ENCODE data around the gene SCART1. TPM values are rescaled to one million over a fixed set of nuclear protein-coding genes. Genes with fewer than 3 reads are reported as not detected.
"Not testable (repeated sequence)": the region's sequence is repeated elsewhere in the genome, so short reads cannot be mapped to it uniquely, and the experiment has no call there.

The SCART1 gene
- total RNA-seq, 6 experiments from 2014 or later = 0.59 to 1.3 (median 1.0) TPM

DNA sequence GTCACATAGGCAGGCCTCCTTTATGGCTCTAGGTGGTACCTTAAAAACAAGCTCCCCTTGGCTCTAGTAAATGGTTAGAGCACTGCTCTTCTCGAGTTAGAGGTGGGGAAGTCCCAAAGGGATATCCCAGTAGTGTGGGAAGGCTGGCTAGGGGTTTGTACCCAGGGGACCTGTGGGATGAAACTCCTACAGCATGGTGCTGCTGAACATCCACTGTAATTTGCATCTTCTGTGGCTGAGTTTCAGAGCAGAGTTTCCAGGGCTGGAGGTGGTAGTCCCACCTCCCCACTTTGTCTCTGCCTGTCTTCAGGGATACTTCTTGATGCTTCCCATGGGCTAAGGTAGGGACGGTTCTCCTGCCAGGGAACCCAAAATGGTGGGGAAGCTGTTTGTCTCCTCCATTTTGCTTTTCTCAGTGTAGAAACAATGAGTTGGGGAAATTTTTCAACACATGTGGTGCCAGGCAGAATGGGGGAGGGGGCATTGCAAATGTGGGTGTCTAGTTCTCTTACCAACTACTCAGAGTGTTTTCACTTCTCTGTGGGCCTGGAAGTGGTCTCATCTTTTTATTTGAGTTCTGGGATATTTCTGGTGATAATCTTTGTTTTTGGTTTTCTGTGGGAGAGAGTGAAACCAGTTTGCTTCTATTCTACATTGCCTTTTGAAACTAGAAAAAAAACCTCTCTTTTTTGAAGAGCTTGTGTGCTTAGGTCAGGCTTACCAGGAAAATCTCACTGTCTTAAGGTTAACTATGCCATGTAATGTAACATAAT is 36.3 kb downstream of the SCART1 start:
- peaks cover 24% of the 10 kb centered on the region for H3K9me3 Mint-ChIP-seq
- H3K4me3 Mint-ChIP-seq = no peak overlapping the region
- no peak for DNase-seq
- H3K27ac Mint-ChIP-seq = no peak overlapping the region
- H3K36me3 Mint-ChIP-seq (ENCODE audit: low read depth) = peaks cover 8% of the 10 kb centered on the region; the same call in 1 of the 2 replicates
- peaks cover 1% of the 10 kb centered on the region for H3K27me3 Mint-ChIP-seq (ENCODE audit: insufficient read depth)
- H3K4me1 Mint-ChIP-seq (ENCODE audit: low read depth) = no peaks in the 10 kb centered on the region
- TF ChIP-seq, protein P1, sequence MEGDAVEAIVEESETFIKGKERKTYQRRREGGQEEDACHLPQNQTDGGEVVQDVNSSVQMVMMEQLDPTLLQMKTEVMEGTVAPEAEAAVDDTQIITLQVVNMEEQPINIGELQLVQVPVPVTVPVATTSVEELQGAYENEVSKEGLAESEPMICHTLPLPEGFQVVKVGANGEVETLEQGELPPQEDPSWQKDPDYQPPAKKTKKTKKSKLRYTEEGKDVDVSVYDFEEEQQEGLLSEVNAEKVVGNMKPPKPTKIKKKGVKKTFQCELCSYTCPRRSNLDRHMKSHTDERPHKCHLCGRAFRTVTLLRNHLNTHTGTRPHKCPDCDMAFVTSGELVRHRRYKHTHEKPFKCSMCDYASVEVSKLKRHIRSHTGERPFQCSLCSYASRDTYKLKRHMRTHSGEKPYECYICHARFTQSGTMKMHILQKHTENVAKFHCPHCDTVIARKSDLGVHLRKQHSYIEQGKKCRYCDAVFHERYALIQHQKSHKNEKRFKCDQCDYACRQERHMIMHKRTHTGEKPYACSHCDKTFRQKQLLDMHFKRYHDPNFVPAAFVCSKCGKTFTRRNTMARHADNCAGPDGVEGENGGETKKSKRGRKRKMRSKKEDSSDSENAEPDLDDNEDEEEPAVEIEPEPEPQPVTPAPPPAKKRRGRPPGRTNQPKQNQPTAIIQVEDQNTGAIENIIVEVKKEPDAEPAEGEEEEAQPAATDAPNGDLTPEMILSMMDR (IDR thresholded peaks at IDR 0.05) = no peak

DNA sequence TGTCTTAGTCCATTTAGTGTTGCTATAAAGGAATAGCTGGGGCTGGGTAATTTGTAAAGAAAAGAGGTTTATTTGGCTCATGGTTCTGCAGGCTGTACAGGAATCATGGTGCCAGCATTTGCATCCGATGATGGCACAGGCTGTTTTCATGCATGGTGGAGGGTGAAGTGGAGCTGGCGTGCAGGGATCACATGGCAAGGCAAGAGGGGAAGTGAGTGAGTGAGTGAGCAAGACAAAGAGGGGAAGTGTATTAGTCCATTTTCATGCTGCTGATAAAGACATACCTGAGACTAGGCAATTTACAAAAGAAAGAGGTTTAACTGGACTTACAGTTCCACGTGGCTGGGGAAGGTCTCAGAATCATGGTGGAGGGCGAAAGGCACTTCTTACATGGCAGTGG is 39.8 kb downstream of the SCART1 start:
- H3K4me3 Mint-ChIP-seq; H3K36me3 Mint-ChIP-seq (ENCODE audit: low read depth); DNase-seq; H3K27ac Mint-ChIP-seq; H3K27me3 Mint-ChIP-seq (ENCODE audit: insufficient read depth); H3K4me1 Mint-ChIP-seq (ENCODE audit: low read depth); H3K9me3 Mint-ChIP-seq: not testable (repeated sequence)

DNA sequence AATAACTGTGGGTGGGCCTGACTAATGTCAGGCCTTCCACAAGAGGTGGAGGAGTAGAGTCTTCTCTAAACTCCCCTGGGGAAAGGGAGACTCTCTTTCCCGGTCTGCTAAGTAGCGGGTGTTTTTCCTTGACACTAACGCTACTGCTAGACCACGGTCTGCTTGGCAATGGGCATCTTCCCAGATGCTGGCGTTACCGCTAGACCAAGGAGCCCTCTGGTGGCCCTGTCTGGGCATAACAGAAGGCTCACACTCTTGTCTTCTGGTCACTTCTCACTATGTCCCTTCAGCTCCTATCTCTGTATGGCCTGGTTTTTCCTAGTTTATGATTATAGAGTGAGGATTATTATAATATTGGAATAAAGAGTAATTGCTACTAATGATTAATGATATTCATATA is 43.6 kb downstream of the SCART1 start:
- not testable (repeated sequence) for H3K4me1 Mint-ChIP-seq (ENCODE audit: low read depth); H3K27ac Mint-ChIP-seq; H3K9me3 Mint-ChIP-seq; H3K4me3 Mint-ChIP-seq; H3K27me3 Mint-ChIP-seq (ENCODE audit: insufficient read depth)
- peaks cover 18% of the 10 kb centered on the region for H3K36me3 Mint-ChIP-seq (ENCODE audit: low read depth)
- TF ChIP-seq, protein P1 (IDR thresholded peaks at IDR 0.05) = peak; percentile 77
- peak; percentile 15 for DNase-seq

DNA sequence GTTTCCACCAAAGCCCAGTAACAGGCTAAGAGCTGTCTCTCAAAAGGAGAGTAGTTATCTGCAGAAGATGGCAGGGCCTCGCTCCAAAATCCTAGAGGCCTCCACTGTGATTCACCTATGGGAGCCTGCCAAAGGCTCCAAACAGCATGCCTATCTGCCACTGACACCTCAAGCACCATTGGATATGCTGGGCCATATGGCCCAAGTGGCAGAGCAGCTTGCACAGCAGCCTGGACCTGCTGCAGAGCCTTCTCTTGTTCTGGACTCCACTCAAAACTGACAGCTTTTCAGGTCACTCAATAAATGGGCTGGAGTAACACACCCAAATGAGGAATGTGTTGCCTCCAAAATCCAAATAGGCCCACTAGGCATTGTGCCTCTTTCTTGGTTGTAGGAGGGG is 45.4 kb downstream of the SCART1 start:
- not testable (repeated sequence) for H3K4me1 Mint-ChIP-seq (ENCODE audit: low read depth); H3K9me3 Mint-ChIP-seq; H3K27ac Mint-ChIP-seq; H3K4me3 Mint-ChIP-seq; DNase-seq; H3K27me3 Mint-ChIP-seq (ENCODE audit: insufficient read depth)
- peaks cover 18% of the 10 kb centered on the region for H3K36me3 Mint-ChIP-seq (ENCODE audit: low read depth)

DNA sequence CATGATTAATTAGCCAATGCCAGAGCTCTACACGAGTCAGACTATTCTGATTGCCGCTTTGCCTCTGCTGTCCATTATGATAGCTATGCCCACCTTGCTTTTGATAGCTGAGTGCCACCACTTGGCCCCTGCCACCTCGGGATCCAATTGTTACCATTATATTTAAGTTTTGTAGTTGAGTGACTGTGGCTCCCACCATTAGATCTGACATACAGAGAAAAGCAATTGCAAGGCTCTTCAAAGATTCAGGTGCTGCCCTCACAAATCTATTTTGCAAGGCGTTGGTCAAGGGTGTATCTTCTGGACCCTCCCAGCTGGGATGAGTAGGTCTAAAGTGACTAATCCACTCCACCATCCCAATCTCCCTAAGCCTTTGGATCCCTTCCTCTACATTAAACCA is 47.2 kb downstream of the SCART1 start:
- H3K27ac Mint-ChIP-seq; H3K4me1 Mint-ChIP-seq (ENCODE audit: low read depth); H3K27me3 Mint-ChIP-seq (ENCODE audit: insufficient read depth); DNase-seq; H3K9me3 Mint-ChIP-seq; H3K4me3 Mint-ChIP-seq: not testable (repeated sequence)
- H3K36me3 Mint-ChIP-seq (ENCODE audit: low read depth) = peaks cover 18% of the 10 kb centered on the region

DNA sequence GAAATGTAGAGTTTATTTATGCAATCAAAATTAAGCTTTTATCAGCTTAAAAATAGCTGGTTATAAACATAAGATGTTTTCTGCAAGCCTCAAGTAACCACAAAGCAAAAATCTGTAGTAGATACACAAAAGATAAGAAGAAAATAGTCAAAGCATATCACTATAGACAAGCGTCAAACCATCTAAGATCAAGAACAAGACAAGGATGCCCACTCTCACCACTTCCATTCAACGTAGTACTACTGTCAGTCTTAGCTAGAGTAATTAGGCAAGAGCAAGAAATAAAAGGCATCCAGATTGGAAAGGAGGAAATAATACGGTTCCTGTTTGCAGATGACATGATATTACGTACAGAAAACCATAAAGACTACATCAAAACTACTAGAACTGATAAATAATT is 56.0 kb downstream of the SCART1 start:
- Mint-ChIP-seq H3K27ac (no peak overlapping the region), H3K36me3 (ENCODE audit: low read depth) (no peaks in the 10 kb centered on the region), H3K27me3 (ENCODE audit: insufficient read depth) (peaks cover 1% of the 10 kb centered on the region), H3K4me3 (no peak overlapping the region), H3K4me1 (ENCODE audit: low read depth) (no peaks in the 10 kb centered on the region), H3K9me3 (no peaks in the 10 kb centered on the region)
- DNase-seq = no peak
- TF ChIP-seq, protein P1 (IDR thresholded peaks at IDR 0.05) = no peak

DNA sequence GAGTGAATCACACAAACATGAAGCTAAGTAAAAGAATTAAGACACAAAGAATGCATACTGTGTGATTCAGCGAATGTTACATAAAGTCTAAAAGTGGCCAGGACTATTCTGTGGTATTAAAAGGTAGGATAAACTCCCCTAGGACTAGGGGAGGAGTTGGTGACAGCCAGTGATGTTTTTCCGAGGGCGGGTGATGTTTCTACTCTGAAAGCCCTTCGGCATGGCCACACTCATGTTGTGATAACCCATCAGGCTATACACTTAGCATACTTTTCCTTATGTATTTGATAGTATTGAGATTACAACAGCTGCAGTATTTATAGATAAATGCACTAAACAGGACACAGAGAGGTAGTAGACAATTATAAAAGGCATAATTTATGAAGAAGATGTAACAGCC is 57.7 kb downstream of the SCART1 start:
- TF ChIP-seq, protein P1 (IDR thresholded peaks at IDR 0.05) = no peak
- Mint-ChIP-seq H3K27me3 (ENCODE audit: insufficient read depth) (peaks cover 1% of the 10 kb centered on the region; the same call in 1 of the 2 replicates), H3K27ac (no peak overlapping the region), H3K4me1 (ENCODE audit: low read depth) (no peaks in the 10 kb centered on the region), H3K36me3 (ENCODE audit: low read depth) (no peaks in the 10 kb centered on the region), H3K9me3 (no peaks in the 10 kb centered on the region), H3K4me3 (no peak overlapping the region)
- no peak for DNase-seq

Data from HFFc6 (cell line).